Tibial artery (tissue), 4 donors: Measurements from ENCODE around the gene LGALS7.
"Not testable (repeated sequence)": the region's sequence is repeated elsewhere in the genome, so short reads cannot be mapped to it uniquely, and the experiment has no call there.

ENCODE experiments used
- DNase-seq, 2 donors: peaks; one replicate each; pipeline ENCODE4 v3.0.0-alpha.2; 2019
- H3K27ac ChIP-seq, 2 donors: fragments of 200-600 bp; sonication (generic) in 1 of 2; 1 replicate in 1 of 2; 2 replicates in 1 of 2; pipeline ENCODE4 v1.5.1; 2018 to 2019; ENCODE audit warnings: mild to moderate bottlenecking in 1 of 2
- H3K27me3 ChIP-seq, 2 donors: fragments of 200-600 bp; sonication (generic) in 1 of 2; one replicate each; pipeline versions ENCODE4 v1.5.1 to v1.6.0; 2016 to 2019
- H3K36me3 ChIP-seq, 3 donors: fragments of 200-600 bp; sonication (generic) in 2 of 3; one replicate each; pipeline ENCODE4 v1.5.1; 2016 to 2019; ENCODE audit warnings: mild to moderate bottlenecking in 2 of 3
- H3K4me1 ChIP-seq, 4 donors: fragments of 200-600 bp; sonication (generic) in 2 of 4; 1 replicate in 3 of 4; 2 replicates in 1 of 4; pipeline ENCODE4 v1.5.1; 2016 to 2019
- H3K4me3 ChIP-seq, 2 donors: fragments of 200-600 bp; sonication (generic) in 1 of 2; 1 replicate in 1 of 2; 2 replicates in 1 of 2; pipeline ENCODE4 v1.5.1; 2018 to 2019; ENCODE audit warnings: mild to moderate bottlenecking in 2 of 2
- H3K9me3 ChIP-seq, 3 donors: fragments of 200-600 bp; sonication (generic) in 1 of 3; one replicate each; pipeline ENCODE4 v1.5.1; 2016 to 2019
- intact Hi-C: fragments of 100-400 bp; cut with DNase I; formaldehyde crosslinking; loops from one replicate; pipeline ENCODE4 v1.15.0; 2023; ENCODE audit warnings: low total_unique reads
- TF ChIP-seq, protein P1 (sequence below), 2 experiments: fragments of 200-600 bp in 1 of 2; fragments of 450-650 bp in 1 of 2; IDR thresholded peaks; one replicate each; pipeline ENCODE4 v1.5.1; 2017 to 2019; ENCODE audit warnings: antibody characterized with exemption in 2 of 2, mild to moderate bottlenecking in 1 of 2, moderate library complexity in 1 of 2

Gene LGALS7

DNA sequence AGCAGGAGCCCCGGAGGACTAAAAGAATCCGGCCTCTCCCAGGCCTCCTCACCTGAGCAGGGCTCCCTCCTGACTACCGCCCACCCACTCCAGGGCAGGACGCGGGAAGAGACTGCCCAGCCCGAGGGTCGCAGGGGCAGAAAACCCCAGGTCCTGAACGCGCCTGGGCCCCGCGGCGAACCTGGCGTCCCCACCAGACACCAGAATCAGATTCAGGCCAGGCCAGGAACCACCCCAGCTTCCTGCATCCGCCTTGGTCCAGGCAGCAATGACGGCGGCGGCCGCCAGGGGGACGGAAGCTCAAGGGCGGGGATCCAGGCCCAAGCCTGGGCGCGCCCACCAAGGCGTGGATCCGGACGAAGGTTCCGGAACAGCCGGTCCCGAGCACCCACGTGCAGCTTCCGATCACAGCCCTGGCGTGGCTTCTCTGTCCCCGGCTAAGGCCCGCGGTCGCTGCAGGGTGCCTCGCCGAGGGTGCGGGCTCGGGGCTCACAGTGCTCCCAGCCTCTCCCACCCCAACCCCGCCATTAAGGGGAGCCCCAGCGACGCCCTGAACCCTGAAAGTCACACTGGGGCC lies 3.6 kb downstream of the LGALS7 start:
- no peaks in the 10 kb centered on the region for H3K36me3 ChIP-seq
- DNase-seq, result peak; percentile 86 to 89
- H3K9me3 ChIP-seq, result no peaks in the 10 kb centered on the region
- TF ChIP-seq, protein P1, sequence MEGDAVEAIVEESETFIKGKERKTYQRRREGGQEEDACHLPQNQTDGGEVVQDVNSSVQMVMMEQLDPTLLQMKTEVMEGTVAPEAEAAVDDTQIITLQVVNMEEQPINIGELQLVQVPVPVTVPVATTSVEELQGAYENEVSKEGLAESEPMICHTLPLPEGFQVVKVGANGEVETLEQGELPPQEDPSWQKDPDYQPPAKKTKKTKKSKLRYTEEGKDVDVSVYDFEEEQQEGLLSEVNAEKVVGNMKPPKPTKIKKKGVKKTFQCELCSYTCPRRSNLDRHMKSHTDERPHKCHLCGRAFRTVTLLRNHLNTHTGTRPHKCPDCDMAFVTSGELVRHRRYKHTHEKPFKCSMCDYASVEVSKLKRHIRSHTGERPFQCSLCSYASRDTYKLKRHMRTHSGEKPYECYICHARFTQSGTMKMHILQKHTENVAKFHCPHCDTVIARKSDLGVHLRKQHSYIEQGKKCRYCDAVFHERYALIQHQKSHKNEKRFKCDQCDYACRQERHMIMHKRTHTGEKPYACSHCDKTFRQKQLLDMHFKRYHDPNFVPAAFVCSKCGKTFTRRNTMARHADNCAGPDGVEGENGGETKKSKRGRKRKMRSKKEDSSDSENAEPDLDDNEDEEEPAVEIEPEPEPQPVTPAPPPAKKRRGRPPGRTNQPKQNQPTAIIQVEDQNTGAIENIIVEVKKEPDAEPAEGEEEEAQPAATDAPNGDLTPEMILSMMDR (IDR thresholded peaks at IDR 0.05), result peak; percentile 78 to 83
- no peaks in the 10 kb centered on the region for H3K27me3 ChIP-seq
- H3K4me3 ChIP-seq, result peak overlapping the region; percentile 34 to 44
- intact Hi-C loops, result loop anchor here (10.0 kb wide), 1 partner anchor 105 kb away; the partner anchor contains the start of gene RINL
- peak overlapping the region in 1 of 2 donors; percentile 37 for H3K27ac ChIP-seq
- H3K4me1 ChIP-seq, result peaks cover 0 to 9% (median 3%) of the 10 kb centered on the region in 4 donors

GRCh38 chr19:38766276-38767047 lies 6.9 kb downstream of the LGALS7 start:
- intact Hi-C loops, result loop anchor here (10.0 kb wide), 1 partner anchor 108 kb away; the partner anchor contains the start of gene RINL
- no peak overlapping the region for H3K4me3 ChIP-seq
- TF ChIP-seq, protein P1 (IDR thresholded peaks at IDR 0.05), result no peak

DNA sequence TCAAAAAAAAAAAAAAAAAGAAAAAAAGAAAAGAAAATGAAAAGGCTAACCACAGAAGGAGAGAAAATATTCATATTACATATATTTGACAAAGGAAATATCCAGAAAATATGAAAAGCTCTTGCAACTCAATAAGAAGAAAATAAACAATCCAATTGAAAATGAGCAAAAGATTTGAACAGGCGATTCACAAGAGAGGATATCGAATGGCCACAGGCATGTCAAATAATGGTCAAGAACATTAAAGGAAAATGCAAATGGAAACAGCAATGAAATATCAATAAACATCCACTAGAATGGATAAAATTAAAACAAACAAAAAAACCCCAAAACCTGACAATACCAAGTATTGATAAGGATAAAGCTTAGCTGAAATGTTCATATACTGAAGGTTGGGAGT lies 8.1 kb downstream of the LGALS7 start:
- TF ChIP-seq, protein P1 (IDR thresholded peaks at IDR 0.05), result no peak
- H3K9me3 ChIP-seq, result no peaks in the 10 kb centered on the region
- H3K36me3 ChIP-seq, result no peaks in the 10 kb centered on the region
- H3K4me1 ChIP-seq, result peaks cover 0 to 8% (median 3%) of the 10 kb centered on the region in 4 donors
- no peaks in the 10 kb centered on the region for H3K27me3 ChIP-seq
- no peak for DNase-seq
- no peak overlapping the region for H3K4me3 ChIP-seq
- intact Hi-C loops, result loop anchor here (10.0 kb wide), 1 partner anchor 110 kb away; the partner anchor contains the start of gene RINL
- H3K27ac ChIP-seq, result no peak overlapping the region

More at GRCh38 chr19:38766276-38767047, 6.9 kb downstream of the LGALS7 start:
- Histone ChIP-seq H3K36me3 (no peaks in the 10 kb centered on the region), H3K27ac (no peak overlapping the region), H3K4me1 (peaks cover 0 to 9% (median 3%) of the 10 kb centered on the region in 4 donors), H3K27me3 (no peaks in the 10 kb centered on the region), H3K9me3 (no peaks in the 10 kb centered on the region)
- DNase-seq, result no peak

- intact Hi-C loops, result loop anchor here (10.0 kb wide), 1 partner anchor 111 kb away; the partner anchor contains the start of gene RINL
- Histone ChIP-seq H3K27me3 (no peaks in the 10 kb centered on the region), H3K4me1 (no peaks in the 10 kb centered on the region), H3K36me3 (no peaks in the 10 kb centered on the region), H3K4me3 (no peak overlapping the region), H3K27ac (no peak overlapping the region), H3K9me3 (no peaks in the 10 kb centered on the region)
- TF ChIP-seq, protein P1 (IDR thresholded peaks at IDR 0.05), result no peak
- no peak for DNase-seq
These were observed 9.5 kb downstream of the LGALS7 start for GRCh38 chr19:38763795-38764220.

- intact Hi-C loops, result loop anchor here (10.0 kb wide), 1 partner anchor 113 kb away; the partner anchor contains the start of gene RINL
- H3K4me1 ChIP-seq, H3K9me3 ChIP-seq, H3K27me3 ChIP-seq, H3K4me3 ChIP-seq, H3K27ac ChIP-seq, DNase-seq, H3K36me3 ChIP-seq: not testable (repeated sequence)
These were observed 11.4 kb downstream of the LGALS7 start for GRCh38 chr19:38761884-38762389.

DNA sequence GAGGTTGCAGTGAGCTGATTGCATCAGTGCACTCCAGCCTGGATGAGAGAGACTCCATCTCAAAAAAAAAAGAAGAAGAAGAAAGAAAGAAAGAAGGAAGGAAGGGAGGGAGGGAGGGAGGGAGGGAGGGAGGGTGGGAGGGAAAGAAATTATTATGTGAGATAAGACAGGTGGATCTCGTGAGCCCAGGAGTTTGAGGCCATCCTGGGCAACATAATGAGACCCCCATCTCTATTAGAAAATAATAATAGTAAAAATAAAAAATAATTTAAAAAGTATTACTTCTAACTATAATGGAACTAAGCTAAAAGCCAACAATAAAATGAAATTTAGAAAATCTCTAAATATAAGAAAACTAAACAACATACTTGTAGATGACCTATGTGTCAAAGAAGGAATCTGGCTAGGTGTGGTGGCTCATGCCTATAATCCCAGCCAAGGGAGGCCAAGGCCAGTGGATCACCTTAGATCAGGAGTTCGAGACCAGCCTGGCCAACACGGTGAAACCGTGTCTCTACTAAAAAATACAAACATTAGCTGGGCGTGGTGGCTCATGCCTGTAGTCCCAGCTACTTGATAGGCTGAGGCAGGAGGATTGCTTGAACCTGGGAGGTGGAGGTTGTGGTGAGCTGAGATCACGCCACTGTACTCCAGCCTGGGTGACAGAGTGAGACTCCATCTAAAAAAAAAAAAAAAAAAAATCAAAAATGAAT lies 12.4 kb downstream of the LGALS7 start:
- H3K36me3 ChIP-seq, DNase-seq, H3K4me1 ChIP-seq, H3K4me3 ChIP-seq, H3K27ac ChIP-seq, H3K9me3 ChIP-seq, H3K27me3 ChIP-seq: not testable (repeated sequence)
- intact Hi-C loops, result loop anchor here (10.0 kb wide), 1 partner anchor 114 kb away; the partner anchor contains the start of gene RINL
